Neural progenitor cell (in vitro differentiated cells): Measurements from ENCODE around the gene SPEF2. TPM values are rescaled to one million over a fixed set of nuclear protein-coding genes. Genes with fewer than 3 reads are reported as not detected.

Experiments used
- DNase-seq: peaks from one replicate; pipeline ENCODE4 v3.0.0-alpha.2; 2016; ENCODE audit warnings: low spot score
- H2AFZ ChIP-seq: fragments of 200-600 bp; sonication (generic); replicated peaks from 2 replicates; pipeline ENCODE4 v1.6.1; 2016; ENCODE audit warnings: antibody characterized with exemption
- H3F3A ChIP-seq: fragments of 200-600 bp; sonication (generic); 2 replicates; pipeline ENCODE4 v1.6.1; 2016; ENCODE audit warnings: antibody characterized with exemption, low read depth
- H3K27ac ChIP-seq: fragments of 200-600 bp; sonication (generic); 2 replicates; pipeline ENCODE4 v1.5.1; 2016; ENCODE audit warnings: mild to moderate bottlenecking
- H3K27me3 ChIP-seq: fragments of 200-600 bp; sonication (generic); 2 replicates; pipeline ENCODE4 v1.6.1; 2016; ENCODE audit warnings: mild to moderate bottlenecking, moderate library complexity
- H3K36me3 ChIP-seq: fragments of 200-600 bp; sonication (generic); 2 replicates; pipeline ENCODE4 v1.5.1; 2016
- H3K4me1 ChIP-seq: fragments of 200-600 bp; sonication (generic); 2 replicates; pipeline ENCODE4 v1.6.1; 2016; ENCODE audit warnings: mixed run types
- H3K4me2 ChIP-seq: fragments of 200-600 bp; sonication (generic); 2 replicates; pipeline ENCODE4 v1.6.1; 2016
- H3K4me3 ChIP-seq: fragments of 200-600 bp; sonication (generic); 2 replicates; pipeline ENCODE4 v1.5.1; 2016
- H3K79me2 ChIP-seq: fragments of 200-600 bp; sonication (generic); 2 replicates; pipeline ENCODE4 v1.6.1; 2016; ENCODE audit warnings: low read depth
- H3K9ac ChIP-seq: fragments of 200-600 bp; sonication (generic); 2 replicates; pipeline ENCODE4 v1.6.1; 2016
- H3K9me3 ChIP-seq: fragments of 200-600 bp; sonication (generic); 2 replicates; pipeline ENCODE4 v1.5.1; 2016; ENCODE audit warnings: low read depth
- H4K20me1 ChIP-seq: fragments of 200-600 bp; sonication (generic); 2 replicates; pipeline ENCODE4 v1.6.1; 2016; ENCODE audit warnings: low read depth
- H3K27ac Mint-ChIP-seq: 3 replicates; pipeline ENCODE4 v1.8.0; 2021; ENCODE audit warnings: mixed read lengths
- H3K27me3 Mint-ChIP-seq: 2 replicates; pipeline ENCODE4 v1.8.0; 2022; ENCODE audit warnings: low read depth, mild to moderate bottlenecking, inconsistent platforms, moderate library complexity, mixed read lengths; ENCODE audit not compliant: insufficient read depth
- H3K36me3 Mint-ChIP-seq: 3 replicates; pipeline ENCODE4 v1.8.0; 2021; ENCODE audit warnings: mixed read lengths
- H3K4me1 Mint-ChIP-seq: 3 replicates; pipeline ENCODE4 v1.8.0; 2021; ENCODE audit warnings: mixed read lengths
- H3K4me3 Mint-ChIP-seq: 3 replicates; pipeline ENCODE4 v1.8.0; 2021; ENCODE audit warnings: mild to moderate bottlenecking, moderate library complexity, mixed read lengths
- H3K9me3 Mint-ChIP-seq: 3 replicates; pipeline ENCODE4 v1.8.0; 2020; ENCODE audit warnings: mixed read lengths
- EZH2 ChIP-seq: fragments of 200-600 bp; sonication (generic); IDR thresholded peaks from 2 replicates; pipeline ENCODE4 v1.6.1; 2017; ENCODE audit warnings: antibody characterized with exemption, mild to moderate bottlenecking, moderate library complexity
- EZH2phosphoT487 ChIP-seq: fragments of 200-600 bp; sonication (generic); IDR thresholded peaks from 2 replicates; pipeline ENCODE4 v1.6.1; 2017; ENCODE audit warnings: antibody characterized with exemption
- total RNA-seq: library from RNA; depleted of rRNA; stranded (reverse); fragments of >200 nt; gene quantifications from 2 replicates; pipeline ENCODE4 v1.2.3, GENCODE V29; 2015; ENCODE audit warnings: low replicate concordance
- TF ChIP-seq, protein P1 (sequence below): fragments of 200-600 bp; sonication (generic); IDR thresholded peaks from 2 replicates; pipeline ENCODE4 v1.5.1; 2017; ENCODE audit warnings: antibody characterized with exemption, mild to moderate bottlenecking

SPEF2 gene
- total RNA-seq, 1 donor from 2014 or later = 5.8 TPM

DNA sequence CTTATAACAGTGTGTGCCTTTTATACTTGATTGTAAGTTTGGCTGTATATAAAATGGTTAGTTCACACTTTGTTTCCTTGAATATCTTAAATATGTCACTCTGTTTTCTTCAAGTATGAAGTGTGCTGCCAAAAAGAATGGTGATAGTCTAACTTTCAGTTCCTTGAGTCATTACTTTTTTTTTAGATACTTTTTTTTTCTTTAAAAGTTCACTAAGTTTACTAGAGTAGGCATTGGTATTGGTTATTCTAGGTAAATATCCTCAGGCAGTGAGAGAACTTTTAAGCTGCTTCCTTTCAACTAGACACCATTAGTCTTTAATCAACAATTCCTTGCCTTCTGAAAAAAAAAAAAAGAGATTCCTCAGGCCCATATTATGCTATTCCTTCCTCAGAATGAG is 41.9 kb downstream of the SPEF2 start:
- no peaks in the 10 kb centered on the region for H3K9me3 ChIP-seq
- no peaks in the 10 kb centered on the region for H3K4me1 ChIP-seq
- no peak overlapping the region for H3K4me2 ChIP-seq
- no peaks in the 10 kb centered on the region for H3K27me3 ChIP-seq
- no peaks in the 10 kb centered on the region for H3K36me3 ChIP-seq
- no peaks in the 10 kb centered on the region for H4K20me1 ChIP-seq
- no peak overlapping the region for H3K27ac Mint-ChIP-seq
- H3K9ac ChIP-seq = no peak overlapping the region
- no peak for DNase-seq
- H3K27me3 Mint-ChIP-seq = peaks cover 2% of the 10 kb centered on the region
- H3K4me1 Mint-ChIP-seq = peaks cover 2% of the 10 kb centered on the region
- no peaks in the 10 kb centered on the region for H3F3A ChIP-seq
- no peak overlapping the region for H2AFZ ChIP-seq
- H3K79me2 ChIP-seq = no peaks in the 10 kb centered on the region
- no peaks in the 10 kb centered on the region for H3K9me3 Mint-ChIP-seq
- no peak overlapping the region for H3K4me3 Mint-ChIP-seq
- no peak overlapping the region for H3K4me3 ChIP-seq
- no peaks in the 10 kb centered on the region for H3K36me3 Mint-ChIP-seq
- TF ChIP-seq, protein P1, sequence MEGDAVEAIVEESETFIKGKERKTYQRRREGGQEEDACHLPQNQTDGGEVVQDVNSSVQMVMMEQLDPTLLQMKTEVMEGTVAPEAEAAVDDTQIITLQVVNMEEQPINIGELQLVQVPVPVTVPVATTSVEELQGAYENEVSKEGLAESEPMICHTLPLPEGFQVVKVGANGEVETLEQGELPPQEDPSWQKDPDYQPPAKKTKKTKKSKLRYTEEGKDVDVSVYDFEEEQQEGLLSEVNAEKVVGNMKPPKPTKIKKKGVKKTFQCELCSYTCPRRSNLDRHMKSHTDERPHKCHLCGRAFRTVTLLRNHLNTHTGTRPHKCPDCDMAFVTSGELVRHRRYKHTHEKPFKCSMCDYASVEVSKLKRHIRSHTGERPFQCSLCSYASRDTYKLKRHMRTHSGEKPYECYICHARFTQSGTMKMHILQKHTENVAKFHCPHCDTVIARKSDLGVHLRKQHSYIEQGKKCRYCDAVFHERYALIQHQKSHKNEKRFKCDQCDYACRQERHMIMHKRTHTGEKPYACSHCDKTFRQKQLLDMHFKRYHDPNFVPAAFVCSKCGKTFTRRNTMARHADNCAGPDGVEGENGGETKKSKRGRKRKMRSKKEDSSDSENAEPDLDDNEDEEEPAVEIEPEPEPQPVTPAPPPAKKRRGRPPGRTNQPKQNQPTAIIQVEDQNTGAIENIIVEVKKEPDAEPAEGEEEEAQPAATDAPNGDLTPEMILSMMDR = no peak
- no peak for TF ChIP-seq EZH2phosphoT487
- H3K27ac ChIP-seq = no peak overlapping the region

DNA sequence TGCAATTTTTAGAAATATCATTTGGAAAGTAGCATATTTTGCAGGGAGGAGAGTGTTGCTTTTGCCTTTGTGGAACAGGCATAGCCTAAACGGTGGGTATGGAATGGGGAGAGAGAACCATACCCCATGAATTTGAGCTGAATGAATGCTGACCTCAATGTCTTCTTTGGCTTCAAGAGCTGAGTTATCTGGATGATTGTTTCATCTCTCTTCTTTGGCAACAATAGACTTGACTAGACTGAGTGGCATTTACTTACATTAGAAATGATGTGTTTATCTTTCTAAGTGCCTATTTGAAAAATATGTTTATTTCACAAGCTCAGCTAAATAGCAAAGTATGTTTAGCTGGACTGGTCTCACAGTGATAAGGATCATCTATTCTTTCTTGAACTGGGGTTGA is 42.8 kb downstream of the SPEF2 start:
- H3F3A ChIP-seq = no peaks in the 10 kb centered on the region

DNA sequence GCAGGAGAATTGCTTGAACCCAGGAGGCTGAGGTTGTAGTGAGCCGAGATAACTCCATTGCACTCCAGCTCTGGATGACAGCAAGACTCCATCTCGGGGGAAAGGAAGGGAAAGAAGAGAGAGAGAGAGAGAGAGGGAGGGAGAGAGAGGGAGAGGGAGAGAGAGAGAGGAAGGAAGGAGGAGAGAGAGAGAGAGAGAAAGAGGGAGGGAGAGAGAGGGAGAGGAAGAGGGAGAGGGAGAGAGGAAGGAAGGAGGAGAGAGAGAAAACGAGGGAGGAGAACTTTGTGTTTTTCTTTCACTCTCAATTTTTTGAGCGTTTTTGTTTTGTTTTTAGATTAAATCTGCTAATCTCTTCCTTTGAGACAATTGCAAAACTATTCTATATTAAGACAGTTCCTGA is 46.9 kb downstream of the SPEF2 start:
- Histone ChIP-seq H3K4me1 (no peaks in the 10 kb centered on the region), H4K20me1 (no peaks in the 10 kb centered on the region), H3K36me3 (no peaks in the 10 kb centered on the region), H3K9me3 (no peaks in the 10 kb centered on the region), H3K27me3 (no peaks in the 10 kb centered on the region), H2AFZ (no peak overlapping the region), H3K79me2 (no peaks in the 10 kb centered on the region), H3K9ac (no peak overlapping the region), H3K4me3 (no peak overlapping the region), H3K27ac (no peak overlapping the region), H3K4me2 (no peak overlapping the region), H3F3A (no peaks in the 10 kb centered on the region)
- no peaks in the 10 kb centered on the region for H3K4me1 Mint-ChIP-seq
- DNase-seq = no peak
- peaks cover 2% of the 10 kb centered on the region for H3K27me3 Mint-ChIP-seq
- no peaks in the 10 kb centered on the region for H3K36me3 Mint-ChIP-seq
- no peak overlapping the region for H3K27ac Mint-ChIP-seq
- no peaks in the 10 kb centered on the region for H3K9me3 Mint-ChIP-seq
- TF ChIP-seq EZH2phosphoT487 = no peak
- TF ChIP-seq, protein P1 = no peak
- TF ChIP-seq EZH2 = no peak
- H3K4me3 Mint-ChIP-seq = no peak overlapping the region

More for the DNA sequence above, 42.8 kb downstream of the SPEF2 start:
- Mint-ChIP-seq H3K27ac (no peak overlapping the region), H3K36me3 (no peaks in the 10 kb centered on the region), H3K4me1 (peaks cover 2% of the 10 kb centered on the region), H3K4me3 (no peak overlapping the region), H3K27me3 (peaks cover 2% of the 10 kb centered on the region), H3K9me3 (no peaks in the 10 kb centered on the region)
- Histone ChIP-seq H3K9me3 (no peaks in the 10 kb centered on the region), H3K9ac (no peak overlapping the region), H3K4me3 (no peak overlapping the region), H2AFZ (no peak overlapping the region), H4K20me1 (no peaks in the 10 kb centered on the region), H3K4me1 (no peaks in the 10 kb centered on the region), H3K36me3 (no peaks in the 10 kb centered on the region), H3K4me2 (no peak overlapping the region), H3K27ac (no peak overlapping the region), H3K79me2 (no peaks in the 10 kb centered on the region), H3K27me3 (no peaks in the 10 kb centered on the region)
- no peak for TF ChIP-seq EZH2phosphoT487
- TF ChIP-seq, protein P1 = no peak
- TF ChIP-seq EZH2 = no peak
- no peak for DNase-seq

DNA sequence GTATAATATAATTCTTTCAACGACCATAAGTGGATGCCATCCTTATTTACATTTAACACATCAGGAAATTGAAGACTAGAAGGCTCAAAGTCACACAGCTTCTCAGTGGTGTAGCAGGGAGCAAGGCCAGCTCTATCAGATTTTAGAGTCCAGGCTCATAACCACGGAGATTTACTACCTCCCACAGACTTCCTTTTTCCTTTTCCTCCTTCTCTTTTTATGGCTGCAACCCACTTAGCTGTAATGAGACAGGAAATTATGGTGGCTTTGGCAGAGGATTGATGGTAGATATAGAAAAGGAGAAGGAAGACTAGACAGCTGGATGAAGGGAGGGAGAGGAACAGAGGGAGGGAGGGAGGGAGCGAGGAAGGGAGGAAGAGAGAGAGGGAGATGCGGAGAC is 47.4 kb downstream of the SPEF2 start:
- Mint-ChIP-seq H3K4me3 (no peak overlapping the region), H3K27me3 (peaks cover 2% of the 10 kb centered on the region), H3K4me1 (no peaks in the 10 kb centered on the region), H3K36me3 (no peaks in the 10 kb centered on the region), H3K9me3 (no peaks in the 10 kb centered on the region), H3K27ac (no peak overlapping the region)
- Histone ChIP-seq H3K27ac (no peak overlapping the region), H3K9me3 (no peaks in the 10 kb centered on the region), H3K9ac (no peak overlapping the region), H3K36me3 (no peaks in the 10 kb centered on the region), H3K4me3 (no peak overlapping the region), H3F3A (no peaks in the 10 kb centered on the region), H3K79me2 (no peaks in the 10 kb centered on the region), H3K4me1 (no peaks in the 10 kb centered on the region), H3K27me3 (no peaks in the 10 kb centered on the region), H2AFZ (no peak overlapping the region), H3K4me2 (no peak overlapping the region), H4K20me1 (no peaks in the 10 kb centered on the region)
- DNase-seq = no peak
- TF ChIP-seq, protein P1 = no peak
- TF ChIP-seq EZH2 = no peak
